ENCODE data around the gene SP100.
A peak's percentile ranks its signal among the peaks of the same experiment; 100 is the strongest.
"Not testable (repeated sequence)": the region's sequence is repeated elsewhere in the genome, so short reads cannot be mapped to it uniquely, and the experiment has no call there.

SP100 gene

DNA sequence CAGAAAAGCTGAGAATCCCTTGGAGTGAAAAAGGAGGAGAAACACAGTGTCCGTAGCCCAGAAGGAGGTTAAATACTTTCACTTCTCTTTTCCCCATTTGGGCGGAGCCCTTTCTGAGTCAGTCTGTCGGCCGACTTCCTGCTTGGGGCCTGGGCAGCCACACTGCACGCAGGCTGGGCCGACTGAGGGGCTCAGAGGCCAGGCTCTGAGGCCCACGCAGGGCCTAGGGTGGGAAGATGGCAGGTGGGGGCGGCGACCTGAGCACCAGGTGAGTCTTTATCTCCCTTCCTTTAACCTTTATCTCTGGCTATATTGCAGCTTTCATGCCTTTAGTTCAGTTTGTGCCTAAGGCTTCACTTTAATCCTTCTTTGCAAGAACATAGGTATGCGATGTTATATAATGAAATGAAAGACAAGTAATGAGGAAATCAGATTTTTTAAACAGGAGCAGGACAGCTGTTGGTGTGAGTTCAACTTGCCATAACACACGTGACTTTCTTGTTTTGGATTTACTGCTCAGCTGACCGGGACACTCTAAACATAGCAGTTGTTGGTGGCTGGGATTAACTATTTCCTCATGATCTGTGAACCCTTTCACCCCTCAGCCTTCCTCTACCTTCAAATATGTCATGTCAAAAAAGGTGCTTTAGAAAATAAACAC is at the start of gene SP100:
SP100 (plus strand) TSS at position 141 of the 661 bp plus-strand sequence; CDS start at position 237, 96 bp downstream.
- peak; percentile 72 to 86 for DNase-seq

DNA sequence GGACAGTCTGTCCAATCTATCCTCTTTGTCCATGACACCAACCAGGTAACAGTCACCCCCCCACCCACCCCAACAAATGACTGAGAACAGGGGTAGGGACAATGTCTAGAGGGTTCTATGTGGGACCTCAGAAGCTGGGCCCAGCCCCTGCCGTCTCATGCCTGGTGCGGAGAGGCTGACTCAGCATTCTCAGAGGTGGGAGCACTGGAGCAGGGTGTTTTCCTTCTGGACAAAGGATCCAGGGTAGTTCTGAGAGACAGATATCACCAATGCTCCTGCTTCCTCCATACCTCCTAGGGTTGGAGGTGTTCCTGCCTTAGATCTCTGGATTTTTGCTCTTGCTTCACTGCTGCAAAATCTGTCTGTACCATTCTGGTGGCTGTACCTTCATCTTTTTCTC is 33.9 kb upstream of the SP100 start:
- DNase-seq = no peak

DNA sequence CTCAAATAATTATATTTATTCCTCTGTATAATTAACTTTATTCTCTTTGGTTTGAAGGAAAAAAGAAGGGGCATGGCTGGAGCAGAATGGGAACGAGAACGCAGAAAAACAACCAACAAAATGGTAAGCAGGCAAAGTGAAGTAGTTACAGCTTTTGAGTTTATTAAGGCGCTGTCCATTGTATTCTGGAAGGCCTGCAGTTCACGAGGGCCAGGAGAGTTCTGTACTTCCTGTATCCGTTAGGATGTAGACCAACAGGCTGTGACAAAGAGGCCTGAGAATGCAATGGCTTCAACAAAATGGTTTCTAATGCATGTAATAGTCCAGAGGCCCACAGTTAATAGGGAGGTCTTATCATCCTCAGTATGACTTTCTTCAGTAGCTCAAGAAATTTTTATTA is 32.5 kb upstream of the SP100 start:
- DNase-seq = no peak

DNA sequence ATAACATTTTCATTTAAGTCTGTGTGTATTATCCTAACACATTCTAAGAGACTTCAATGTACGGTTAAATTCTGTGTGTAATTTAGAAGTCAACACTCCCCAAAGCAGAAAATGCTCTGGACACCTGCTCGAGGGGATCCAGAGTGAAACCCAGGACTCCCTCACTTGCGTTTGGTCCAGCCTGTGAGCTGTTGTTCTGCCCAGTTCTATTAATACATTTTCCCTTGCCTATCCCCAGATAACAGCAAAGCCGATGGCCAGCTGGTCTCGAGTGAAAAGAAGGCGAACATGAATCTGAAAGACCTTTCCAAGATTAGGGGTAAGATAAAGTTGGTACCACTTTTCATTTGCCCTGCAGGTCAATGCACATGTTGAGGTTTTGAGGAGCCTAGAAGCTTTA is 31.0 kb upstream of the SP100 start:
- DNase-seq = no peak

DNA sequence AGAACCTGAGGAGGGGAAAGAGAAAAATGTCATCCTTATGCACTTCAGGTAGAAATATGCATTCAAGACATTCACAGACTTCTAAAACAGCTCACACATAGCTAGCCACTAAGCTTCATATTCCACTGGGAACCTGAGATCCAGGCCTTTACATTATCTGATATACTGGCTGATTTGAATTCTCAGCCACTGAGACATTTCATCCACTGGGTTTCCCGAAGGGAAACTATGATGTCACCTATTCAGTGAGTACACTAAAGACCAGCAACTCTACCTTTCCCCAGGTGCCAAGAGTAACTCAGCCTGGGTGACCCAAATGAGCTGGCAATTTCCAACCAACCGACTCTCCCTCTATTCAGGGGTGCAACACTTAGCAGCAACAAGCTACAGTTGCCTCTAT is 21.7 kb upstream of the SP100 start:
- no peak for DNase-seq

DNA sequence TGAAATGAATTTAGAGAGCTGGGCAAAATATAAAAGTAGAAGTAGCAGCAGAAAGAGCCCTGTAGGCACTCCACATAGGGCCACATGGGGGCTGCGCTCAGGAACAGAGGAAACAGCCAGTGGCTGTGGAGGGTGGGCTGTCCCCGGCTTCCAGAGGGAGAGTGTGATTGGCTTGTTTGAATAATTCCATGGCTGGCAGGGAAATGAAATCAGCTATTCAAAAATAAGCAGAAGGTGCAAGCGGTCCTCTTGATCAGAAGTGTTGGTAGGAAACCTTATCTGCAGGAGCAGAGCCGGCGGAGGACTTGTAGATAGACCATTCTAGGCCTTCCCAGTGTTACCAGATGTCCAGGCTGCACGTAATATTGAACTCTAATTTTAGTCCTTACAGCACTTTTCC is 17.3 kb upstream of the SP100 start:
- not testable (repeated sequence) for DNase-seq

DNA sequence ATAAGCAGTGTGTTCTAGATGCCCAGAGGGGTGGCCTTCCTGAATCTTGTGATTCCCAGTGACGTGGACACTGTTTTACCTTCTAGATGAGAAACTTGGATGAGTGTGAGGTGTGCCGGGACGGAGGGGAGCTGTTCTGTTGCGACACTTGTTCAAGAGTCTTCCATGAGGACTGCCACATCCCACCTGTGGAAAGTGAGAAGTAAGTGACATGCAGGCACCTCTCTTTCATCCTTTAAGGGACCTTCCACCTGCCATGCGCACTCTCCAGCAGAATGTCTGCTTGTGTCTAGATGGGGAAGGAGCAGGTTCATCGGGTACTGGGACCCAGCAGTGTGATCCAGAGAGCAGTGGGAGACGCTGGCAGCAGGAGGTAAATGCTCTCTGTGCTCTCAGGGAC is 16.0 kb upstream of the SP100 start:
- DNase-seq = no peak

DNA sequence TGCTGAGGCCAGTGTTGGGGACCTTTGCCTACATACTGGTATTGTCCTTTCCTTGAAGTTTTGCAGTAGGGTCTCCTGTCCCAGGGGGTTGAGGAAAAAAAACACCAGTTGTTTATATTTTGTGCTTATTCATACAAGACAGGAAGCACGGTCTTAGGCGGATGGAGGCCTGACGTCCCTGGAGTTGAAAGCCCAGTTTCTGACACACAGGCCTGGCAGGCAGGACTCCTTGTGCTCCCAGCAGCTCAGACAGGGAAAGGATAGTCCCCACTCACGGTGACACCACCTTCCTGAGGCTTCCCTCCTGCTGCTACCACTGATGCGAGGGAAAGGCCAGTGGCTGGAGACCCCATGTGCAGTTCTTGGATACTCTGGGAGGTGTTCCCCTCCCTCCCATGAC is 15.5 kb upstream of the SP100 start:
- no peak for DNase-seq

DNA sequence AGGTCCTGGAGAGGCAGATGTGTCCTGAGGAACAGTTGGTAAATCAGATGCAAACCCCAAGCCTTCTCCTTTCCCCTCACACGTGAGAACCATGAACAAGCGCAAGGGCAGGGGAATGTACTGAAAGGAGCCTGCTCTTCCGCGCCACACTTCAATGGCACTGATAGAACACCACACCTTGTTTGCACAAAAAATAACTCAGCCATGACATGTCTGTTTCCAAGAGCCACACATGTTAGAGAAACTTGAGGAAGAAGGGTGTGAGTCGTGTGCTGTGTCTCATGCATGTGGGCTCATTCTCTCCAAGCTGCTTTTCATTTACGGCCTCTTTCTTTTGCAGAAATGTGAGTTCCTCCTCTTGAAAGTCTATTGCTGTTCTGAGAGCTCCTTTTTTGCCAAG is 15.0 kb upstream of the SP100 start:
- DNase-seq = not testable (repeated sequence)

DNA sequence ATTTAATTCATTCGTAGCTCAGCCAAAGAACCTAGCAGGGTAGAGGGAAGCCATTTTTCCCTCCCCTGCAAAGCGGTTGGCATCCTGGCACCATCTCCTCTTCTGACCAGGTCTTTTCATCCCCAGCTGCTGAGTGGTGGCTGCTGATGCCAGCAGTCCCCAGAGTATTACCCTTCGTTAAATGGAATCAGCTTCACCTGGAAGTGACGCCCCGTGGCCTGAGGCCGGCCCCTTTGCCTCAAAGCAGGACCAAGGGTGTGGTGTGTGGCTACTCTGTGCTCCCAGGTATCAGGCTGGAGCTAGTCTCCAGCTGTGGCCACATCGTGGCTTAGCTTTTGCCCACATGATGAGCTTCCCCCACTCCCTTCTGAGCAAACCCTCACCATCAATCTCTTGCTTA is 12.3 kb upstream of the SP100 start:
- no peak for DNase-seq

DNA sequence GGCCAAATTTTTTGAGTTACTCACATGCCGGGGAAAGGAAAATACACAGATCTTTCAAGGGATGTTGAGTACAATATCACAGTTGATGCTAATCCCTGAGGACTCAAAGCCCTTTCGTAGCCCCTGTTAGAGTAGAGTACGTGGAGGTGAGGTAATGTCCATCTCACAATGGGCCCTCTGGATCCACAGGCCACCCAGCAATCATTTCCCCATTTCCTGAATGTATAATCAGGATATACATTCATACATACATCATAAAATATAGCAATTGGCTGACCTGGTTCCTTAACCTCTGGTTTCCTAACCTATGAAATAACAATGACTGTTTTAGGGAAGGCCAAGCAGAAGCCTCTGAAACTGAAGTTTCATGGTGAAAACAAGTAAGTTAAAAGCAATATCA is 10.2 kb upstream of the SP100 start:
- no peak for DNase-seq

DNA sequence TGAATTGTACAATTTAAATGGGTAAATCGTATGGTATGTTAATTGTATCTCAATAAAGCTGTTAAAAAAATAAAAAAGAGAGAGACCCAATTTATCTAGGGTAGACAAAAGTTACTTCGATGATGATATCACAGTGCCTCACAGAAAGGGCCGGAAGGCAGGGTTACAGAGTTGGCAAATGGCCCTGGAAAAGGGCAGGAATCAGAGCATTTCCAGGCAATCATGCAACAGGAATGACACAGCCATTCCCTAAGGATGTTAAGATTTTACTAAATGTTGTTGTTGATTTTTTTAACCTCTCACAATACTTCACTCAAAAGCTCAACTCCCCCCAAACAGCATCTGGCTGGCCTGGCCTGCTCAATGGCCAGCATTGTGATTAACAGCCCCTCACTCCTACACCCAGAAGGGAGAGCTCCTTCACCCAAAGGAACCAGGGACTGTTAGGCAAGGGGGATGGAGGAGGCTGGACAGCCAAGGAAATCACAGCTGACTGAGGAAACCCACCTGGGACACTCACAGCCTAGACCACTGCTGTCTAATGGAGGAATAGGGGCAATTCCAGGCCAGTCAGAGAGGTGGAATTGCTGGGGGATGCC is 7.7 kb upstream of the SP100 start:
- no peak for DNase-seq

DNA sequence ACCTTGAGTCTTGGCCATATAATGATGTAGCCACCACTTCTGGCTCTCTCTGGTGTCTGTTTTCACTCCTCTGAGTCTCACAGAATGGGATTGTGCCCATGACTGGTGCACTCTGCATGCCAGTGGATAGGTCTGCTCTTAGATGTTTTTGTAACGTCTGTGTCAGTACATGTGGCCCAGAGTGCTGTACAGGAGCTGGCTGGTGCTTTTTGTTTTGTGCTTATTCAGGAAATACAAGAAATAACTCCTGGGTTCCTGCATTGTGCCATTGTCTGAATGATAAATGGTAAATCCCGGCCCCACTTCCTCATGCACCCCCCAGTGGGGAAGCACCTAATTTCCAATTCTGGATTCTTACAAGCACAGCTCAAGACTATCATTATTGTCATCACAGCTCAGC is 6.7 kb upstream of the SP100 start:
- not testable (repeated sequence) for DNase-seq

DNA sequence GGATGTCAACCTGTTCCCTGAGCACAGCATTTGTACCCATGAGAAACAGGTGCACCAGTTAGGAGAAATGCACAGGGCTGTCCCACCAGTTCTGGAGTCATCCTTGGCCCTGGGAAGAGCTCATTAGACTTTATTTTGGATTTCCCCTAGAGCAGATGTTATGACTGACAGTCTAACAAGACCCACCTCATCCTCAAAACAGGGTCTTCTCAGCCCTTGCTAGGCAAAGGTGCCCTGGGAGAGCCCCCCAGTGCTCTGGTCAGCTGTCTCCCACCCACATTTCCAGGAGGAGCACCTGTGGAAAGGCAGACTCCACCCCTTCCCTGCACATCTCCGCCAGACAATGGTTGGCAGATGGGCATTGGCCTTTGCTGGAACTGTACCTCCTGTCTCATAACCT is 5.7 kb upstream of the SP100 start:
- no peak for DNase-seq

DNA sequence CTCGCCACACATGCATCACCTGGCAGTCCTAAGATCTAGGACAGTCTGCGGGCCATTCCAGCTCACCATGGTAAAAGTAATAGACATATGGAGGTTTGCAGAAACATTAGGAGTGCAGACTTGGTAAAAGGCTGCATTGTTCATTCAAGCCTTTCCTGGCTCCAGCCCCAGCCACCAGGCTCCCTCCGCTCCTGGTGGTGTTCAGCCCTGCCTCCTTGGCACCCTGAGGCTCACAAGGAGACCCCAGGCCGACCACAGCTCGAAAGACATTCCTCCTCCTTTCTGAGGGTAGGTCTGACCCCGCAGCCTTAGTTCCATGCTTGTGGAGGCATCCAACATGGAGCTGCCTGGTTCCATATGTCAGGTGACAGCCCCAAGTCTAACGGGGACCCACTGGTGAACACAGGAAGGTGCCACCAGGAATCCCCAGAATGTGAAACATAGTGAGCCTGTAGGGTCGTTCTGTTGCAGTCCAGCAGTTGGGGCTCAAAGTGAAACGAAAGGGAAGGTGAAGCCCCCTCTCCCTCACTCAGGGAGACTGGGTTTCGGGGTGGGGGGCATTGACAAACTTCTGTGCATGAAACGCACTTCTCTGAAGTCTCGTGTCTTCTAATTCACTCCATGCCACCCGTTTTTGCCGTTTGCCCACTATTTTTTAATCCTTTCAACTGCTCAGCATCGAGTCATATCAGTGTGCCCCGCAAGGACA is 5.0 kb upstream of the SP100 start:
- DNase-seq = no peak

DNA sequence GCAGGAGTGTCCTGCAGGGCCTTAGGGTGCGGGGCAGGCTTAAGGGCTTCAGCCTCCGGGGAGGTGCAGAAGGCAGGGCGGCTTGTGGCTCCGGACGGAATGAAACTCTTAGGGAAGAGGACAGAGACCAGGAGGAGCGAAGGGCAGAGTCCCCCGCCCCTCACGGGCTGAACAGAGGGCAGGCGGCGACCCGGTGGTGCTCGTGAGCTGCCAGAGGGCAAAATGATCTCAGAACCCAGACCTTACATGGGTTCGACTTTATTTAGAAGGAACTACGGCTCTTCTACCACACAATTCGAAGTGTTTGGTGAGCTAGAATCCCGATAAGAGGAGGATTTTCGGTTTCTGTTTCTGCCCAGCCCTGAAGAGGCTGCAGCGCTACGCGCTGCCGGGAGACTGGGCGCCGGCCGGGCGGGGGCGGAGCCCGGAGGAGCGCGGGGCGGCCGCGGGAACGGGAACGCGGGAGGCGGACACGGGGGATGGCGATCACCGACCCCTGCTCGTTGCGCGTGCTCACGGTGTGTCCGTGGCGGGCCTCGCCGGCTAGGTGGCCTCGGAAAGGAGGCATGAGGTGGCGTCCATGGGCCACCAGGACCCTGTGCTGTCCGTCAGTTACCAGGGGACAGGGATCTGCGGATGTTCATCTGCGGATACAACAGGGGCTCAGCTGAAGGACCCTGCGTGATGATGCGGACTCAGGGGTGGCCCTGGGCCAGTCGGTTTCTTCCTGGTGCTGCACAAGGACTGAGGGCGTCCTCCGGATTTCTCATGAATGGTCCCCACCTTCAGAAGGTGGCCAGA is 4.2 kb upstream of the SP100 start:
- DNase-seq = peak; percentile 67 to 74

DNA sequence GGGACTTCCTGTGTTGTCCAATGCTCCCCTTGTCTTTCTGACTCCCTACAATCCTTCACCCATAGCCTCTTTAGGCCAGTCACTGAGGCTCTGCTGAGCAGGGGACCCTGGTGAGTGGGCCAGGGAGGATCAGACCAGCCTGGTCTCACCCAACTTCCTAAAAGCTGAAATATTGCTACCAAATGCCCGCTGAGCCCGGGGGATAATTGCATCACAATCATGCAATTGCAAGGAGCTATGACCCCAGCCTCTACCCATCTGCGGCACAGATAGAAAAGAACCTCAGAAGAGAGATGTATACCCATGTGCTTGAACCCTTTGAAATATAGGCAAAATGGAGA is 3.7 kb upstream of the SP100 start:
- DNase-seq = peak; percentile 68 to 75

DNA sequence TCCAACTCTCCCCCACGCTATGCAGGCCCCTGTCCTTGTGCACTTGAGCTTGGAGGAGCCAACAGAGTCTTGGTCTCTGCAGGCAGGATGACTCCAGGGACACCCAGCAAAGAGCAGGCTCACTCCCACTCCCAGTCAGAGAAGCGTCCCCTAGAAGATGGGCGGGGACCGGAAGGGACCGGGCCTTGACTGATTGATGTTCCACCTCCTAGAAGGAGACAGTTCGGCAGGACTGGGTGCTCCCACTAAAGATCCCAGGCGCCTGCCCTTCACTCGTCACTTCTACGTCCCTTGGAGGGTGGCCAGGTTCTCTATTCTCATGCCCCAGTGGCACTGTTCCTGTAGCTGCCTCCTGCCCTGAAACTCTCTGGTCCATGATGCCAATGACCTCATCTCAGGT is 3.2 kb upstream of the SP100 start:
- no peak for DNase-seq

DNA sequence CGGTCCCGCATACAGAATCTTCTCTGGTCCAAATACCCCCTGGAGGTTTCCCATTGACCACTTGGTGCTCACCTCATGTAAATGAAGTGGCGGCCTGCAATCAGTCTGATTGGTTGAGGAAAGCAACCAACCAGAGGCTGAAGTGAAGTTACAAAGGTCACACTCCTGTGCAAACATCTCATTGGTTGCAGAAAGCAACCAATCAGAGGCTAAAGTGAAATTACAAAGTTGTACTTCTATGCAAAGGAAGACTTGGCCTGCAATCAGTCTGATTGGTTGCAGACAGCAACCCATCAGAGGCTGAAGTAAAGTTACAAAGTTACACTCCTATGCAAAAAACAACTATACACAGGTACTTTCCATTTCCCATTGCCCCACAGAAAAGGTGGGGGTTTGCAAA is 2.5 kb upstream of the SP100 start:
- no peak for DNase-seq

DNA sequence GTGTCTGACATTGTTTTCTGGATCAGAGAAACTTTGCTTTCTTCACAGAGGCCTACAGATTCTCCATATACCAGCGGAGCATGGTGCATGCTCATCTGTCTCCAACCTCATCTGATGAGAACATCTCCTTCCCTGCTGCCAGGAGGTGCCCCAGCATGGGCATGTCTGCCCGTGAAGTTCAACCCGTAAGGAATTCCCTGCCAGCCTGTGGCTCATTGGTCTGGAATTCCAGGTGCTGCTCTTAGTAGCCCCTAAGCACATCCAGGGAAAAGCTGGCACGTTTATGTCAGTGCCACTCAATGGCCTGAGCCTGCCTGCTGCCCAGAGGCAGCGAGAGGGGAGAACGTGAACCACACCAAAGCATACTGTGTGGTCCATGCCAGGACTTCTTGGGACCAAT is 1.7 kb upstream of the SP100 start:
- no peak for DNase-seq

DNA sequence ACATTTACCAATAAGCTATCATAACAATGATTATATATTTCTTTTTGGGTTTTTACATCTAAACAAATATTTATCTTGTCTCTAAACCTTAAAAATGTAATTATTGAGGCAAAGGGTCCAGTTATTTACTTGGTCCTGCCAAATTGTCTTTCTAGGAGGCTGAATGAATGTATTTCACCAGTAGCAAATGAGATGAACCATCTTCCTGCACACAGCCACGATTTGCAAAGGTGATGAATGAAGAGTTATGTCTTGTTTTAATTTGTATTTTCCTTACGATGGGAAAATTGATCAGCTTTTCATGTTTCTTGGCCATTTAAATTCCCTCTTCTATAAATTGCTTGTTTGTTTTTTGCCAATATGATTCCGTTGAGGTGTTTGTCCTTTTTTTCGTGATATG is 1.4 kb downstream of the SP100 start:
- DNase-seq = no peak

DNA sequence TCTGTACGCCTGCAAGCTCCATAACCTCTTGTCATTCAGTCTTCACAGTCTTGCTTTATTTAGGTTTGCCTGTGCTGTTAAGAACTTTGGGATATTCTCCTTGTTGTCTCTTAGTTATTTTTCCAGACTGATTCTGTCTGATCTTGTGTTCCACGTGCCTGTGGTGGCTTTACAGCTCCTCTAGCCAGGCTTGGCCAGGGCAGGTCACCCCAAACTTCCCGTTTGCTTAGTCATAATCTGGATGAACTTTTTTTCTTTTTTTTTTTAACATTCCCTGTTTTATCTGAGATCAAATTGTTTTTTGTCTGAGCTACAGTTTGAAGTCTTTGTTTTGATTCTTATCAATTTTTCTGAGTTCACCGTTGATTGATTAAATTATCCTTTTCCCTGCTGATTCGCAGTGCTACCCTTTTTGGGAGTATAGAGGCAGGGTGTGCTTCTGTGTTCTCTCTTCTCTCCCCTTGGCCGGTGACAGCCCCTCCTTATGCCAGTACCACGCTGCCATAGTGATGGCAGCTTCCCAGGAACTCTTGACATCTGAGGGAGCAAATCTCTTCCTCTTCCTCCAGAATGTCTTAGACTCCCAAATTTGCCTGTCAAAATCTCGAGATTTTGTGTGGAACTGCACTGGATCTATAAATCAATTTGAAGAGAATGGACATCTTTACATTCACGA is 2.5 kb downstream of the SP100 start:
- peak in 1 of 2 experiments; percentile 20 for DNase-seq

DNA sequence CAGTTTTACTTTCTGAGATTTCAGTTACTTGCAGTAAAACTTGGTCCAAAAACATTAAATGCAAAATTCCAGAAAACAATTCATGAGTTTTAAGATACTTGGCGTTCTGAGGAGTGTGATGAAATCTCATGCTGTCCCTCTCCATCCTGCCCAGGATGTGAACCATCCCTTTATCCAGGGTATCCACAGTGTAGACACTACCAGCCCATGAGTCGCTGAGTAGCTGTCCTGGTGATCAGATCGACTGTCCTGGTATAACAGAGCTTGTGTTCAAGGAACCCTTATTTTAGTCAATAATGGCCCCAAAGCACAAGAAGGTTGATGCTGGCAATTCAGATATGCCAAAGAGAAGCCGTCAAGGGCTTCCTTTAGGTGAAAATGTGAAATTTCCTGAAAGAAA is 3.2 kb downstream of the SP100 start:
- no peak for DNase-seq
